OCI-LY3 (cell line): ENCODE results near the gene PCDH19.

Experiments
- H2AFZ ChIP-seq: fragments of 200-600, 300-600 bp; shearing (Covaris generic); 2 replicates; pipeline ENCODE4 v1.6.0; 2014; ENCODE audit warnings: antibody characterized with exemption, low read depth, low read length
- H3K27ac ChIP-seq: fragments of 200-600, 300-600 bp; sonication (generic); 2 replicates; pipeline ENCODE4 v1.5.1; 2014; ENCODE audit warnings: mild to moderate bottlenecking, low read length, moderate library complexity, mixed read lengths
- H3K27me3 ChIP-seq: fragments of 200-600, 300-600 bp; sonication (generic); 2 replicates; pipeline ENCODE4 v1.6.1; 2014; ENCODE audit warnings: low read depth, low read length, mixed read lengths
- H3K36me3 ChIP-seq: fragments of 200-600, 300-600 bp; sonication (generic); replicated peaks from 2 replicates; pipeline ENCODE3; 2014; ENCODE audit warnings: low read depth, low read length, mixed read lengths
- H3K4me1 ChIP-seq: fragments of 300-600, 200-600 bp; sonication (generic); 2 replicates; pipeline ENCODE4 v1.6.1; 2014; ENCODE audit warnings: low read length, mixed read lengths
- H3K4me2 ChIP-seq: fragments of 200-600, 300-600 bp; sonication (generic); 2 replicates; pipeline ENCODE4 v1.6.1; 2014; ENCODE audit warnings: low read length, mixed read lengths
- H3K4me3 ChIP-seq: fragments of 300-600, 200-600 bp; sonication (generic); 2 replicates; pipeline ENCODE4 v1.5.1; 2014; ENCODE audit warnings: antibody characterized with exemption, mild to moderate bottlenecking, low read length, moderate library complexity
- H3K79me2 ChIP-seq: fragments of 300-600, 200-600 bp; shearing (Covaris generic); 2 replicates; pipeline ENCODE4 v1.6.1; 2014; ENCODE audit warnings: mild to moderate bottlenecking, low read length, mixed read lengths
- H3K9ac ChIP-seq: fragments of 300-600, 200-600 bp; shearing (Covaris generic); 2 replicates; pipeline ENCODE4 v1.6.0; 2014; ENCODE audit warnings: mild to moderate bottlenecking, low read length, moderate library complexity
- H3K9me3 ChIP-seq: fragments of 200-600, 300-600 bp; shearing (Covaris generic); 2 replicates; pipeline ENCODE4 v1.6.1; 2014; ENCODE audit warnings: low read length, mixed read lengths; ENCODE audit not compliant: insufficient read depth
- H4K20me1 ChIP-seq: fragments of 200-600, 300-600 bp; sonication (generic); 2 replicates; pipeline ENCODE4 v1.6.1; 2016; ENCODE audit warnings: low read length, mixed read lengths; ENCODE audit not compliant: insufficient read depth
- CTCF ChIP-seq: fragments of 200-600, 300-600 bp; sonication (generic); IDR thresholded peaks from 2 replicates; pipeline ENCODE4 v1.5.1; 2014; ENCODE audit warnings: antibody characterized with exemption, low read length, low read depth
- EZH2phosphoT487 ChIP-seq: fragments of 200-600 bp; shearing (Covaris generic); IDR thresholded peaks from 2 replicates; pipeline ENCODE4 v1.6.1; 2018; ENCODE audit warnings: antibody characterized with exemption, mixed run types, low read depth

PCDH19 gene

GRCh38 chrX:100356351-100356896 is 53.6 kb downstream of the PCDH19 start:
- no peak for TF ChIP-seq EZH2phosphoT487

GRCh38 chrX:100355680-100356079 is 54.4 kb downstream of the PCDH19 start:
- Histone ChIP-seq H3K4me2 (no peak overlapping the region), H3K4me1 (no peaks in the 10 kb centered on the region), H3K27ac (no peak overlapping the region), H3K4me3 (no peak overlapping the region), H2AFZ (no peak overlapping the region), H3K36me3 (no peaks in the 10 kb centered on the region), H3K79me2 (no peaks in the 10 kb centered on the region), H3K9me3 (no peaks in the 10 kb centered on the region), H3K9ac (no peak overlapping the region), H3K27me3 (no peaks in the 10 kb centered on the region), H4K20me1 (no peaks in the 10 kb centered on the region)
- TF ChIP-seq CTCF (no peak), EZH2phosphoT487 (no peak)

More at GRCh38 chrX:100356351-100356896, 53.6 kb downstream of the PCDH19 start:
- no peaks in the 10 kb centered on the region for H3K79me2 ChIP-seq
- no peaks in the 10 kb centered on the region for H3K4me1 ChIP-seq
- H3K27me3 ChIP-seq: no peaks in the 10 kb centered on the region
- H3K4me3 ChIP-seq: no peak overlapping the region
- H3K36me3 ChIP-seq: no peaks in the 10 kb centered on the region
- H3K4me2 ChIP-seq: no peak overlapping the region
- H2AFZ ChIP-seq: no peak overlapping the region
- H3K27ac ChIP-seq: no peak overlapping the region
- H4K20me1 ChIP-seq: no peaks in the 10 kb centered on the region
- no peaks in the 10 kb centered on the region for H3K9me3 ChIP-seq
- H3K9ac ChIP-seq: no peak overlapping the region

- Histone ChIP-seq H3K4me3 (no peak overlapping the region), H3K79me2 (no peaks in the 10 kb centered on the region), H3K27ac (no peak overlapping the region), H2AFZ (no peak overlapping the region), H3K9me3 (no peaks in the 10 kb centered on the region), H3K27me3 (no peaks in the 10 kb centered on the region), H3K4me2 (no peak overlapping the region), H3K36me3 (no peaks in the 10 kb centered on the region), H4K20me1 (no peaks in the 10 kb centered on the region), H3K9ac (no peak overlapping the region), H3K4me1 (no peaks in the 10 kb centered on the region)
- no peak for TF ChIP-seq EZH2phosphoT487
- no peak for TF ChIP-seq CTCF
Observed at GRCh38 chrX:100353326-100353725, 56.7 kb downstream of the PCDH19 start.

- Histone ChIP-seq H3K4me2 (no peak overlapping the region), H3K27ac (no peak overlapping the region), H3K4me3 (no peak overlapping the region), H3K27me3 (no peaks in the 10 kb centered on the region), H3K79me2 (no peaks in the 10 kb centered on the region), H3K9ac (no peak overlapping the region), H4K20me1 (no peaks in the 10 kb centered on the region), H2AFZ (no peak overlapping the region), H3K36me3 (no peaks in the 10 kb centered on the region), H3K4me1 (no peaks in the 10 kb centered on the region), H3K9me3 (no peaks in the 10 kb centered on the region)
- TF ChIP-seq EZH2phosphoT487 (no peak), CTCF (no peak)
Observed at GRCh38 chrX:100350704-100351489, 59.2 kb downstream of the PCDH19 start.
